ENCODE measurements around the gene CCL14.

DNA sequence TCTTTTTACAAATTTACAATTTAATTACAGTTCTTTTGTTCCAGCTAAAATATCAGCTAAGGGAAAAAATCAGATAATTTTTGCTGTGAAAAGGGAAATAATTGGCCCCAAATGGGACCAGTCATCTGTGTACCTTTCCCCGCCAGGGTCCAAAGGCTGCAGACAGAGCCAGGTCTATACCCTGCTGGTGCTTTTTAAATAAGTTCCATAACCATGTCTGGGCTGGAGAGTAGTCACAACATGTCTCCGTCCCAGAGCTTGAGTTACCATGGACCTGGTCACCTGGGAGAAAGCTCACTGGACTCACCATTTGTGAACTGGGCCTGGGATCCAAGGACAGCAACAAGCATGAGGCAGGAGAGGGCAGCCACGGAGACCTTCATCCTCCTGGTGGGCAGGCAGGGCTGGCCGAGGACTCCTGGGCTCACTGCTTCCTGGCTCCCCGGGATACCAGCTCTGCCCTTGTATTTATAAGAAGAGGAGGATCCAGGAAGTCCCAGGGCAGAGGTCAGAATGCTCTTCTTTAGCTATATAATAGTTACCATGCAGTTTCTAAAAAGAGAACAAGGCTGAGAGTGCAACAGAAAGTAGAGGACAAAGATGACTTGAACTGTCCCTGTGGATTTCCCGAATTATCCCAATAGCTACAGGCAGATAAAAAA lies 14.7 kb upstream of the CCL14 start, which contains the start of gene CCL15:
- TF ChIP-seq CTCF (IDR thresholded peaks at IDR 0.05; ENCODE audit: low read depth, low read length) (no peak), MAX (IDR thresholded peaks at IDR 0.05; ENCODE audit: low read depth, low read length) (no peak), POLR2A (IDR thresholded peaks at IDR 0.05; ENCODE audit: extremely low read depth, insufficient read length) (no peak)

Data from NB4 (cell line).